WI38 (cell line): ENCODE results near the gene MT1B.

ENCODE experiments used
- H3K4me3 ChIP-seq: 2 replicates; pipeline ENCODE4 v1.5.1; 2011; ENCODE audit warnings: low read depth, mild to moderate bottlenecking, control low read depth, low read length
- CTCF ChIP-seq: IDR thresholded peaks from 2 replicates; pipeline ENCODE4 v1.5.1; 2012; ENCODE audit warnings: low read depth, mild to moderate bottlenecking, control low read depth, low read length

Gene MT1B

GRCh38 chr16:56649271-56649670 is 2.4 kb upstream of the MT1B start:
- TF ChIP-seq CTCF, result no peak
- H3K4me3 ChIP-seq, result no peak overlapping the region

- TF ChIP-seq CTCF, result no peak
Measured at GRCh38 chr16:56649820-56650219, 1.9 kb upstream of the MT1B start.

GRCh38 chr16:56652600-56652999 is 914 bp downstream of the MT1B start:
- no peak for TF ChIP-seq CTCF
- no peak overlapping the region for H3K4me3 ChIP-seq

More at GRCh38 chr16:56649820-56650219, 1.9 kb upstream of the MT1B start:
- H3K4me3 ChIP-seq, result no peak overlapping the region

GRCh38 chr16:56653218-56653617 is 1.5 kb downstream of the MT1B start:
- H3K4me3 ChIP-seq, result no peak overlapping the region
- TF ChIP-seq CTCF, result no peak

- H3K4me3 ChIP-seq, result no peak within 1 kb of the TSS
- TF ChIP-seq CTCF, result no peak
Measured at GRCh38 chr16:56657555-56658326, 6.1 kb downstream of the MT1B start, which contains the start of gene MT1F. Gene MT1F (plus strand): TSS chr16:56657959. CDS start chr16:56658059, 100 bp downstream.

- H3K4me3 ChIP-seq, result no peak overlapping the region
- TF ChIP-seq CTCF, result no peak
Measured at GRCh38 chr16:56658327-56658875, 6.7 kb downstream of the MT1B start.
